Activated CD8-positive, alpha-beta memory T cell treated with anti-CD3 and anti-CD28 coated beads for 48 hours (primary cell): Measurements from ENCODE around the gene STK4.
"Not testable (repeated sequence)": the region's sequence is repeated elsewhere in the genome, so short reads cannot be mapped to it uniquely, and the experiment has no call there.

Experiments used
- DNase-seq, 3 experiments: peaks; one replicate each; pipeline ENCODE4 v3.0.0-alpha.2; 2020; ENCODE audit warnings: low read depth in 2 of 3, low spot score in 2 of 3

The STK4 gene

GRCh38 chr20:45051204-45052060 lies 85.1 kb downstream of the STK4 start:
- no peak for DNase-seq

GRCh38 chr20:45052698-45053429 lies 86.6 kb downstream of the STK4 start:
- no peak for DNase-seq

- DNase-seq, result no peak
These were observed 87.4 kb downstream of the STK4 start for GRCh38 chr20:45053430-45054351.

GRCh38 chr20:45055056-45055455 lies 88.7 kb downstream of the STK4 start:
- no peak for DNase-seq

GRCh38 chr20:45056473-45057173 lies 90.3 kb downstream of the STK4 start:
- DNase-seq, result no peak

- DNase-seq, result no peak
These were observed 92.0 kb downstream of the STK4 start for GRCh38 chr20:45058168-45058850.

GRCh38 chr20:45059022-45059728 lies 92.9 kb downstream of the STK4 start:
- no peak for DNase-seq

- no peak for DNase-seq
These were observed 94.0 kb downstream of the STK4 start for GRCh38 chr20:45060294-45060693.

GRCh38 chr20:45061244-45061643 lies 94.9 kb downstream of the STK4 start:
- no peak for DNase-seq

GRCh38 chr20:45063107-45063506 lies 96.8 kb downstream of the STK4 start:
- not testable (repeated sequence) for DNase-seq

- no peak for DNase-seq
These were observed 98.5 kb downstream of the STK4 start for GRCh38 chr20:45064812-45065211.

GRCh38 chr20:45066372-45066771 lies 100.1 kb downstream of the STK4 start:
- no peak for DNase-seq

- no peak for DNase-seq
These were observed 100.8 kb downstream of the STK4 start for GRCh38 chr20:45067087-45067486.

- DNase-seq, result no peak
These were observed 101.2 kb downstream of the STK4 start for GRCh38 chr20:45067558-45067957.

- no peak for DNase-seq
These were observed 102.9 kb downstream of the STK4 start for GRCh38 chr20:45069261-45069660.

- DNase-seq, result no peak
These were observed 104.8 kb downstream of the STK4 start for GRCh38 chr20:45070932-45071632.

- DNase-seq, result no peak
These were observed 105.8 kb downstream of the STK4 start for GRCh38 chr20:45072066-45072465.

GRCh38 chr20:45073221-45073620 lies 106.9 kb downstream of the STK4 start:
- DNase-seq, result no peak

GRCh38 chr20:45077559-45077958 lies 111.2 kb downstream of the STK4 start:
- DNase-seq, result no peak
